ENCODE measurements around the gene S100A9. TPM values are rescaled to one million over a fixed set of nuclear protein-coding genes. Genes with fewer than 3 reads are reported as not detected.

Gene S100A9
- polyA plus RNA-seq, 1 experiment: not detected

- DNase-seq (ENCODE audit: low read depth): no peak
- H3K27me3 ChIP-seq (ENCODE audit: control insufficient read depth, insufficient read depth, low read length): 0 out of 2 replicates have a peak, but pooled peaks cover 2% of the 10 kb centered on the region
- no peak for TF ChIP-seq CTCF (IDR thresholded peaks at IDR 0.05; ENCODE audit: insufficient read depth, low read depth, low read length)
- H3K4me3 ChIP-seq (ENCODE audit: low read depth, low read length): no peak overlapping the region
- CTCF ChIA-PET: interaction anchor here (0.8 to 2.8 kb wide), 3 partner anchors 11 to 152 kb away, joined by 3 to 15 read pairs (median 5); no protein-coding TSS in a partner anchor
- H3K36me3 ChIP-seq (ENCODE audit: control insufficient read depth, insufficient read depth, low read length): no peaks in the 10 kb centered on the region
- POLR2A ChIA-PET: no interaction called here
Observed at GRCh38 chr1:153342178-153342577, 15.5 kb upstream of the S100A9 start.

DNA sequence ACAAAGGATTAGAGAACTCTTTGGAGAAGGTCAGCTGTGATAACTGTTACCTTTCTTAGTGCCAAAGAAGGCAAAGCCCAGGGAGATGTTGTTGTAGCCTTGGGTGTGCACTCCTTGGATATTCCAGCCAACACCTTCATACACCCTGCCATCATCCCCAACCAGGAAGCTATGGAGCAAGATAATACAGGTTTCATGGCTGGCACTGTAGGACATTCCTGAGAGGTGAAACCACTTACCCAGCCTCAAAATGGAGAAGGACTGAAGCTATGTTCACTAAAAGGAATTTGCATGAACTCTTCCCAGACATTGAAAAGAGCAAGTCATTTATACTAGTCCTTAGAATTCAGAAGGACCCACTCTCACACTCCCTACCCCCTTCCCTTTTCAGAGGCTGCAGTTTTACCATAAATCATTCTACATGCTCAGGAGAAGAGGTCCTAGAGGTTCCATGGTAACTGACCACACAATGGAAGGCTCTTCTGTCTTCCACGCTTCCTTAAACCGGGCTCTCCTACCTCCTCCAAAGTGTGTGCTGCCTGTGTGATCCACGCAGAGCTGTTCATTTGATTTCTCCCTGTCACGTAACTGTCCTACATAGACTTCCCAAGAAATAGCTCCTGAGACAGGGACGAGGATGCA, 14.5 kb upstream of the S100A9 start:
- Histone ChIP-seq H3K4me3 (ENCODE audit: low read depth, low read length) (no peak overlapping the region), H3K36me3 (ENCODE audit: control insufficient read depth, insufficient read depth, low read length) (no peaks in the 10 kb centered on the region), H3K27me3 (ENCODE audit: control insufficient read depth, insufficient read depth, low read length) (0 out of 2 replicates have a peak, but pooled peaks cover 2% of the 10 kb centered on the region)
- no peak for DNase-seq (ENCODE audit: low read depth)
- ChIA-PET POLR2A (no interaction called here), CTCF (interaction anchor here (1.2 to 2.8 kb wide), 3 partner anchors 10 to 151 kb away, joined by 3 to 15 read pairs (median 4); no protein-coding TSS in a partner anchor)
- no peak for TF ChIP-seq CTCF (IDR thresholded peaks at IDR 0.05; ENCODE audit: insufficient read depth, low read depth, low read length)

DNA sequence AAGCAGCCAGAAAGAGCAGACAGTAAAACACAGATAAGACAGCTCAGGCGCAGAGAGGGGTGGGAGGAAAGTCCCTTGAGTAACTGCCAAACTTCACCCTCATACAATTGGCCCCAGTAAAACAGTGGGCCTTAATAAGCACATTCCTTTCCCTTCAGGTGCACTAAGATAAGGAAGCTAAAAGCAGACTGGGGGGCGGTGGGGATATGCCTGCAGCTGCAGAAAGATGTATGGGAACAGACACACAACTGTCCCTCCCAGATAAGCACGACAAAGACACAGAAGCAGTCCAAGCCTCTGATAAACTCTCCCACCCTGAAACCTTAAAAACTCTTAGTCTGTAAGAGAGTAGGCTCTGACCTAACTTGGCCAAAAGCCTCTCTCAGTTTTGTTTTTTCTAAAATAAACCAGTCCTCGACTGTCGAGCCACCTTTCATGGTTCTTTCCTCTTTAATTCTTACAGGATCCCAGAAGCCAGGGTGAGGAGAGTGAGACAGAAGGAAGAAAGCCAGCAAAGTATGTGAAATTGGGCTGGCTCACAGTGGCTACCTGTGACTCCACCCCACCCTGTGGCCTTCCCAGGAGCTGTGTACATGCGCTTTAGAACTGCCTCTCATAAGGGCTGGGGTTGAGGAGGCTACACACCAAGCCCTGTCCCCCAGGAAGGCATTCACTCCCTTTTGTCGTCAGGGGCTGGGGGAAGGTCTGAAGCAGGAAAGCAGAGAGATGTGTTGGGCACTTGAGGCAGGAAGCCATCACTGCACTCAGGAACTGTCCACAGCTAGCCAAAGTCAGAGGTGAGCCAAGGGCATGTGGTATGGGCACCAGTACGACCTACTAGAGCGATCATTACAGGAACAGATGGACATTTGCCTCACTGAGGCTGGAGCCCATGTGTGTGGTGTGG, 13.6 kb upstream of the S100A9 start:
- TF ChIP-seq CTCF (IDR thresholded peaks at IDR 0.05; ENCODE audit: insufficient read depth, low read depth, low read length): no peak
- CTCF ChIA-PET: interaction anchor here (1.2 to 2.8 kb wide), 3 partner anchors 9 to 150 kb away, joined by 4 to 15 read pairs (median 11); no protein-coding TSS in a partner anchor
- H3K36me3 ChIP-seq (ENCODE audit: control insufficient read depth, insufficient read depth, low read length): no peaks in the 10 kb centered on the region
- POLR2A ChIA-PET: no interaction called here
- peaks cover 3% of the 10 kb centered on the region; the same call in 1 of the 2 replicates for H3K27me3 ChIP-seq (ENCODE audit: control insufficient read depth, insufficient read depth, low read length)
- no peak overlapping the region for H3K4me3 ChIP-seq (ENCODE audit: low read depth, low read length)
- no peak for DNase-seq (ENCODE audit: low read depth)

DNA sequence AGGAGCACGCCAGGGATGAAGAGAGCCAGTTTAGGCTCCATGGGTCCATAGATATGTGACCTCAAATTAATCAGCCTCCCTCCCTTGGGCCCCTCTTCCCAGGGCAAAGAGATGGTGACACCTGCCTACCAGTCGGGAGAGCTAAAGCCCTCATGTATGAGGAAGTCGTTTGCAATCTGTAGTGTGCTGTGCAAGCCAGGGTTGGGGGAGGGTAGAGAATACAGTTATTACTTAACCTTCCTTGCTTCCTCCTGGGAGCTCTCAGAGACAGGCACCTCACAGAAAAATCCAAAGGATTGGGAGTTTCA, 13.0 kb upstream of the S100A9 start:
- no peak for TF ChIP-seq CTCF (IDR thresholded peaks at IDR 0.05; ENCODE audit: insufficient read depth, low read depth, low read length)
- POLR2A ChIA-PET: no interaction called here
- CTCF ChIA-PET: interaction anchor here (1.3 kb wide), 1 partner anchor 150 kb away, joined by 11 read pairs; no protein-coding TSS in a partner anchor
- no peak for DNase-seq (ENCODE audit: low read depth)
- Histone ChIP-seq H3K4me3 (ENCODE audit: low read depth, low read length) (no peak overlapping the region), H3K27me3 (ENCODE audit: control insufficient read depth, insufficient read depth, low read length) (peaks cover 3% of the 10 kb centered on the region; the same call in 1 of the 2 replicates), H3K36me3 (ENCODE audit: control insufficient read depth, insufficient read depth, low read length) (no peaks in the 10 kb centered on the region)
